HG03280 (cell line): Measurements from ENCODE around the gene HAVCR1.
"Not testable (repeated sequence)": the region's sequence is repeated elsewhere in the genome, so short reads cannot be mapped to it uniquely, and the experiment has no call there.

Experiments
- ATAC-seq: cut with Tn5 transposase; IDR thresholded peaks from one replicate; pipeline ENCODE4 v1.9.1; 2021; ENCODE audit warnings: mild to moderate bottlenecking, moderate library complexity; ENCODE audit not compliant: unreplicated experiment

HAVCR1 gene

GRCh38 chr5:157014143-157014542 is 44.8 kb downstream of the HAVCR1 start:
- ATAC-seq, result not testable (repeated sequence)

GRCh38 chr5:157006262-157006661 is 52.7 kb downstream of the HAVCR1 start:
- ATAC-seq, result no peak

- ATAC-seq, result no peak
Observed at GRCh38 chr5:157004893-157005551, 53.9 kb downstream of the HAVCR1 start.

- ATAC-seq, result no peak
Observed at GRCh38 chr5:156991714-156992113, 67.2 kb downstream of the HAVCR1 start.

- ATAC-seq, result no peak
Observed at GRCh38 chr5:156984064-156984463, 74.9 kb downstream of the HAVCR1 start.

- ATAC-seq, result no peak
Observed at GRCh38 chr5:156981481-156981880, 77.4 kb downstream of the HAVCR1 start.
